H1 (cell line): ENCODE results near the gene ACOT7. TPM values are rescaled to one million over a fixed set of nuclear protein-coding genes. Genes with fewer than 3 reads are reported as not detected.

ENCODE experiments used
- CTCF ChIA-PET: fragments of 300-600 bp; sonication (Branson Sonifier 250); formaldehyde crosslinking; loops from one replicate; lab custom pipeline; 2021; ENCODE audit not compliant: partially characterized antibody; lab: Charles Lee
- POLR2A ChIA-PET: fragments of 300-600 bp; sonication (Branson Sonifier 250); formaldehyde crosslinking; loops from one replicate; lab custom pipeline; 2021; ENCODE audit warnings: inconsistent platforms; ENCODE audit not compliant: partially characterized antibody; lab: Charles Lee
- DNase-seq, 2 experiments: peaks; one replicate each; pipeline versions ENCODE4 v3.0.0 to v3.0.0-alpha.2; 2010 to 2022; ENCODE audit warnings: low spot score in 2 of 2, low read depth in 1 of 2, mixed read lengths in 1 of 2
- FAIRE-seq: peaks from 2 replicates; lab custom pipeline; 2011; peaks lifted over from hg19 to GRCh38; lab: Jason Lieb, UNC
- H2AFZ ChIP-seq: 2 replicates; pipeline ENCODE4 v1.8.1; 2012; ENCODE audit warnings: low read length, inconsistent platforms
- H2AK5ac ChIP-seq: 2 replicates; pipeline ENCODE4 v1.6.1; 2013; ENCODE audit warnings: low read depth, low read length
- H2BK120ac ChIP-seq: replicated peaks from 2 replicates; pipeline ENCODE3; 2013; ENCODE audit warnings: low read depth, low read length, inconsistent platforms
- H2BK12ac ChIP-seq: 2 replicates; pipeline ENCODE4 v1.6.1; 2013; ENCODE audit warnings: low read depth, low read length
- H2BK15ac ChIP-seq: 2 replicates; pipeline ENCODE4 v1.6.1; 2013; ENCODE audit warnings: low read length
- H2BK20ac ChIP-seq: 2 replicates; pipeline ENCODE4 v1.6.1; 2013; ENCODE audit warnings: low read length
- H2BK5ac ChIP-seq: 2 replicates; pipeline ENCODE4 v1.6.1; 2013; ENCODE audit warnings: low read depth, low read length
- H3K14ac ChIP-seq: 2 replicates; pipeline ENCODE4 v1.6.1; 2013; ENCODE audit warnings: inconsistent platforms; ENCODE audit not compliant: insufficient read length
- H3K18ac ChIP-seq: 2 replicates; pipeline ENCODE4 v1.6.1; 2013; ENCODE audit warnings: low read length; ENCODE audit errors: extremely low read depth
- H3K23ac ChIP-seq: 2 replicates; pipeline ENCODE4 v1.6.1; 2013; ENCODE audit warnings: inconsistent platforms; ENCODE audit not compliant: insufficient read length
- H3K23me2 ChIP-seq: 2 replicates; pipeline ENCODE4 v1.6.1; 2013; ENCODE audit warnings: low read depth, low read length
- H3K27ac ChIP-seq: 2 replicates; pipeline ENCODE4 v1.6.1; 2011; ENCODE audit warnings: low read depth, low read length, inconsistent platforms
- H3K27me3 ChIP-seq, 4 experiments: replicated peaks in 1 of 4; 1 replicate in 1 of 4; 2 replicates in 3 of 4; pipeline versions ENCODE4 v1.6.1 to v1.8.1; 2011 to 2013; ENCODE audit warnings: low read length in 3 of 4, mild to moderate bottlenecking in 3 of 4, inconsistent platforms in 2 of 4, mixed read lengths in 2 of 4, moderate library complexity in 1 of 4; ENCODE audit not compliant: control insufficient read depth in 3 of 4, insufficient read depth in 3 of 4; ENCODE audit errors: extremely low read depth in 1 of 4
- H3K36me3 ChIP-seq, 4 experiments: 2 replicates each; pipeline versions ENCODE4 v1.6.1 to v1.8.1; 2011 to 2013; ENCODE audit warnings: mild to moderate bottlenecking in 4 of 4, low read length in 3 of 4, moderate library complexity in 2 of 4, control low read depth in 1 of 4, inconsistent platforms in 1 of 4; ENCODE audit not compliant: insufficient read depth in 4 of 4, control insufficient read depth in 2 of 4
- H3K4ac ChIP-seq: replicated peaks from 2 replicates; pipeline ENCODE3; 2013; ENCODE audit warnings: low read length, low read depth, mixed read lengths, inconsistent platforms; ENCODE audit not compliant: insufficient read length
- H3K4me1 ChIP-seq, 4 experiments: replicated peaks in 1 of 4; 1 replicate in 1 of 4; 2 replicates in 3 of 4; pipeline versions ENCODE4 v1.6.1 to v1.8.1; 2011 to 2013; ENCODE audit warnings: low read length in 3 of 4, inconsistent platforms in 2 of 4, mixed read lengths in 1 of 4; ENCODE audit not compliant: insufficient read depth in 4 of 4, control insufficient read depth in 3 of 4
- H3K4me2 ChIP-seq, 2 experiments: 2 replicates each; pipeline versions ENCODE4 v1.6.1 to v1.8.1; 2011 to 2013; ENCODE audit warnings: low read depth in 2 of 2, low read length in 2 of 2, control low read depth in 1 of 2, inconsistent platforms in 1 of 2, mild to moderate bottlenecking in 1 of 2; ENCODE audit not compliant: insufficient read depth in 1 of 2
- H3K4me3 ChIP-seq, 4 experiments: fragments of 200-600, 300-600 bp in 1 of 4; sonication (generic), shearing (Covaris generic), sonication (Bioruptor Twin) in 1 of 4; 2 replicates each; pipeline versions ENCODE4 v1.5.1 to v1.8.1; 2011 to 2016; ENCODE audit warnings: low read length in 4 of 4, low read depth in 3 of 4, control low read depth in 2 of 4, inconsistent platforms in 2 of 4, mild to moderate bottlenecking in 2 of 4, mixed read lengths in 1 of 4, moderate library complexity in 1 of 4; ENCODE audit not compliant: insufficient read depth in 2 of 4; ENCODE audit errors: extremely low read depth in 1 of 4
- H3K56ac ChIP-seq: replicated peaks from 2 replicates; pipeline ENCODE3; 2013; ENCODE audit warnings: low read depth, mild to moderate bottlenecking, mixed read lengths, low read length, inconsistent platforms; ENCODE audit not compliant: insufficient read length
- H3K79me1 ChIP-seq: 2 replicates; pipeline ENCODE4 v1.6.1; 2013; ENCODE audit warnings: low read depth, low read length, control low read depth
- H3K79me2 ChIP-seq, 2 experiments: 2 replicates each; pipeline versions ENCODE4 v1.6.1 to v1.8.1; 2012 to 2013; ENCODE audit warnings: low read length in 2 of 2, mild to moderate bottlenecking in 2 of 2, inconsistent platforms in 1 of 2; ENCODE audit not compliant: insufficient read depth in 2 of 2, control insufficient read depth in 1 of 2
- H3K9ac ChIP-seq, 4 experiments: replicated peaks in 1 of 4; 1 replicate in 1 of 4; 2 replicates in 3 of 4; pipeline versions ENCODE4 v1.6.1 to v1.8.1; 2011 to 2013; ENCODE audit warnings: low read depth in 3 of 4, low read length in 3 of 4, control low read depth in 2 of 4, mild to moderate bottlenecking in 2 of 4, moderate library complexity in 2 of 4, inconsistent platforms in 1 of 4; ENCODE audit errors: extremely low read depth in 1 of 4
- H3K9me3 ChIP-seq, 2 experiments: 2 replicates each; pipeline versions ENCODE4 v1.6.1 to v1.8.1; 2012 to 2013; ENCODE audit warnings: mild to moderate bottlenecking in 2 of 2, moderate library complexity in 2 of 2, control low read depth in 1 of 2, inconsistent platforms in 1 of 2, low read depth in 1 of 2, low read length in 1 of 2, mixed read lengths in 1 of 2; ENCODE audit not compliant: insufficient read depth in 2 of 2
- H4K20me1 ChIP-seq, 2 experiments: replicated peaks in 1 of 2; 2 replicates each; pipeline versions ENCODE3 to v1.8.1; 2011 to 2013; ENCODE audit warnings: inconsistent platforms in 2 of 2, low read length in 2 of 2, mild to moderate bottlenecking in 1 of 2; ENCODE audit not compliant: insufficient read depth in 2 of 2, control insufficient read depth in 1 of 2
- H4K5ac ChIP-seq: 2 replicates; pipeline ENCODE4 v1.6.1; 2013; ENCODE audit warnings: low read length, low read depth, mixed read lengths, inconsistent platforms; ENCODE audit not compliant: insufficient read length
- H4K8ac ChIP-seq: 2 replicates; pipeline ENCODE4 v1.8.0; 2013; ENCODE audit warnings: mild to moderate bottlenecking, moderate library complexity, low read length, inconsistent platforms; ENCODE audit not compliant: insufficient read depth; ENCODE audit errors: extremely low read depth
- H4K91ac ChIP-seq: replicated peaks from 2 replicates; pipeline ENCODE3; 2013; ENCODE audit warnings: low read length, mixed read lengths, inconsistent platforms; ENCODE audit not compliant: insufficient read length
- EZH2 ChIP-seq: fragments of 200-600 bp; sonication (generic); IDR thresholded peaks from 2 replicates; pipeline ENCODE4 v1.7.1; 2012; ENCODE audit warnings: low read depth, mild to moderate bottlenecking, moderate library complexity, low read length, inconsistent platforms; ENCODE audit not compliant: severe bottlenecking
- GTF2F1 ChIP-seq: IDR thresholded peaks from 2 replicates; pipeline ENCODE4 v1.6.1; 2012; ENCODE audit warnings: low read depth, low read length, improper control_type of control experiment, borderline replicate concordance
- JUN ChIP-seq: IDR thresholded peaks from 2 replicates; pipeline ENCODE4 v1.6.1; 2011; ENCODE audit warnings: low read depth, mild to moderate bottlenecking, improper control_type of control experiment, low read length
- KDM4A ChIP-seq: IDR thresholded peaks from one replicate; pipeline ENCODE4 v1.7.1; 2012; ENCODE audit warnings: low read depth, mild to moderate bottlenecking, moderate library complexity, low read length, inconsistent platforms; ENCODE audit not compliant: severe bottlenecking
- KDM5A ChIP-seq: fragments of 200-600 bp; IDR thresholded peaks from 2 replicates; pipeline ENCODE4 v1.7.1; 2012; ENCODE audit warnings: mild to moderate bottlenecking, low read length, inconsistent platforms, mixed read lengths
- POU5F1 ChIP-seq: IDR thresholded peaks from 2 replicates; pipeline ENCODE4 v1.6.1; 2011; ENCODE audit warnings: low read depth, mild to moderate bottlenecking, low read length, moderate library complexity
- SAP30 ChIP-seq: fragments of 300-600 bp; sonication (generic); IDR thresholded peaks from 2 replicates; pipeline ENCODE4 v1.7.1; 2012; ENCODE audit warnings: low read length, moderate library complexity, mild to moderate bottlenecking, inconsistent platforms; ENCODE audit not compliant: insufficient read depth, insufficient replicate concordance
- SIRT6 ChIP-seq: IDR thresholded peaks from one replicate; pipeline ENCODE4 v1.7.1; 2012; ENCODE audit warnings: low read length, inconsistent platforms
- TAF7 ChIP-seq: optimal IDR thresholded peaks from 2 replicates; pipeline ENCODE3; 2011; ENCODE audit warnings: low read depth, mild to moderate bottlenecking, inconsistent platforms, low read length, moderate library complexity, borderline replicate concordance
- ZNF274 ChIP-seq: IDR thresholded peaks from 2 replicates; pipeline ENCODE4 v1.7.0; 2012; ENCODE audit warnings: low read length, borderline replicate concordance; ENCODE audit errors: extremely low read depth
- WGBS, 2 experiments: shearing (Covaris generic) in 1 of 2; methylation state at CpG; one replicate each; pipeline versions ENCODE4 v1.1.6 to v1.1.7; 2013 to 2015; ENCODE audit warnings: low lambda C conversion rate in 2 of 2, mixed read lengths in 2 of 2, inconsistent platforms in 1 of 2, low coverage in 1 of 2, missing lambda C conversion rate in 1 of 2; ENCODE audit not compliant: insufficient replicate concordance in 2 of 2, insufficient coverage in 1 of 2, insufficient read length in 1 of 2; ENCODE audit errors: extremely low coverage in 1 of 2, missing lambda C conversion rate in 1 of 2; 5-methylcytosine and 5-hydroxymethylcytosine counted together
- polyA plus RNA-seq, 7 experiments: library from polyadenylated mRNA; depleted of rRNA in 3 of 7; stranded (reverse) in 5 of 7; unstranded in 2 of 7; fragments of >200 nt in 5 of 7; fragments of 200-250 nt in 2 of 7; gene quantifications; 1 replicate in 5 of 7; 2 replicates in 1 of 7; 4 replicates in 1 of 7; pipeline versions ENCODE4 v1.2.1 to v1.2.3, GENCODE V29; 2011 to 2013; ENCODE audit warnings: missing spikeins in 2 of 7, mixed read lengths in 2 of 7
- total RNA-seq: library from RNA; stranded (reverse); fragmentation: NEBNext Ultra II Directional; extraction: Animal tissue kit (Norgen Biotek cat#: 25700); gene quantifications from 2 replicates; pipeline ENCODE4 v1.2.1, GENCODE V29; 2021
- TF ChIP-seq, protein P1 (sequence below): IDR thresholded peaks from 2 replicates; pipeline ENCODE4 v1.6.1; 2012; ENCODE audit warnings: inconsistent platforms

ACOT7 gene
- total and polyA plus RNA-seq, 2 of the 8 experiments (the other 6 are each of a cell fraction or from before 2014, with no cell fraction given), result 151 to 214 TPM

- Histone ChIP-seq H3K14ac (no peak overlapping the region), H4K5ac (no peak overlapping the region), H4K20me1 (peaks cover 13 to 23% of the 10 kb centered on the region in 2 experiments), H4K8ac (no peak overlapping the region), H4K91ac (no peak overlapping the region), H3K79me1 (no peaks in the 10 kb centered on the region), H3K36me3 (no peaks in the 10 kb centered on the region), H2AK5ac (no peak overlapping the region), H3K27me3 (peaks cover 0 to 20% (median 13%) of the 10 kb centered on the region in 4 experiments; a peak in 3 of 7 replicates), H3K23me2 (peaks cover 7% of the 10 kb centered on the region; the same call in 1 of the 2 replicates), H3K4me1 (peaks cover 0 to 13% (median 3%) of the 10 kb centered on the region in 4 experiments; a peak in 6 of 7 replicates), H2AFZ (no peak overlapping the region), H3K18ac (no peak overlapping the region), H3K9me3 (no peaks in the 10 kb centered on the region), H3K4me2 (peak overlapping the region; percentile 70 to 85), H2BK120ac (no peak overlapping the region)
- FAIRE-seq, result no peak
- ChIA-PET POLR2A (interaction anchor here (1.3 to 2.8 kb wide), 3 partner anchors 13 to 18 kb away, joined by 3 to 17 read pairs (median 4); partner anchors contain the start of gene HES3), CTCF (interaction anchor here (1.0 to 3.0 kb wide), 7 partner anchors 15 to 134 kb away, joined by 3 to 16 read pairs (median 8); no protein-coding TSS in a partner anchor)
- 34% methylated on average over 4 of the region's 15 CpGs; no CpG with 5 or more reads in 1 of the 2 experiments for WGBS, 2 experiments
- DNase-seq, result no peak
- TF ChIP-seq POU5F1 (no peak), EZH2 (no peak), SAP30 (no peak), JUN (no peak), KDM5A (no peak), TAF7 (no peak), KDM4A (no peak), SIRT6 (no peak), GTF2F1 (no peak), ZNF274 (no peak)
- TF ChIP-seq, protein P1, sequence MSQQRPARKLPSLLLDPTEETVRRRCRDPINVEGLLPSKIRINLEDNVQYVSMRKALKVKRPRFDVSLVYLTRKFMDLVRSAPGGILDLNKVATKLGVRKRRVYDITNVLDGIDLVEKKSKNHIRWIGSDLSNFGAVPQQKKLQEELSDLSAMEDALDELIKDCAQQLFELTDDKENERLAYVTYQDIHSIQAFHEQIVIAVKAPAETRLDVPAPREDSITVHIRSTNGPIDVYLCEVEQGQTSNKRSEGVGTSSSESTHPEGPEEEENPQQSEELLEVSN, result no peak
- TF ChIP-seq, all 59 proteins: peak for 0
- Histone ChIP-seq H2BK5ac (no peak overlapping the region), H3K4me3 (peak overlapping the region; percentile 30 to 87 (median 40)), H3K56ac (no peak overlapping the region), H3K4ac (no peak overlapping the region), H3K27ac (no peak overlapping the region), H2BK15ac (no peak overlapping the region), H3K9ac (0 out of 7 replicates have a peak overlapping the region, but pooled peaks of 1 of the 4 experiments have one; percentile 1), H3K79me2 (no peaks in the 10 kb centered on the region), H2BK20ac (no peak overlapping the region), H3K23ac (no peak overlapping the region), H2BK12ac (no peak overlapping the region)
These were observed 132.0 kb downstream of the ACOT7 start for GRCh38 chr1:6261615-6261995.
